DOHH2 (cell line): Measurements from ENCODE around the gene MIPOL1.

Source experiments
- H3F3A ChIP-seq: fragments of 200-600 bp; sonication (generic), shearing (Covaris generic); 2 replicates; pipeline ENCODE4 v1.6.0; 2016; ENCODE audit warnings: antibody characterized with exemption, mild to moderate bottlenecking; ENCODE audit not compliant: control insufficient read depth, insufficient read depth
- H3K27ac ChIP-seq: fragments of 200-600 bp; sonication (generic); 2 replicates; pipeline ENCODE4 v1.5.1; 2014; ENCODE audit warnings: low read depth, mild to moderate bottlenecking, low read length, moderate library complexity
- H3K27me3 ChIP-seq: fragments of 200-600 bp; sonication (generic); 2 replicates; pipeline ENCODE4 v1.6.1; 2014; ENCODE audit warnings: mild to moderate bottlenecking, low read length, mixed read lengths; ENCODE audit not compliant: control insufficient read depth
- H3K36me3 ChIP-seq: fragments of 200-600 bp; sonication (generic); 2 replicates; pipeline ENCODE4 v1.6.1; 2014; ENCODE audit warnings: mild to moderate bottlenecking, low read length, moderate library complexity, mixed read lengths; ENCODE audit not compliant: control insufficient read depth
- H3K4me1 ChIP-seq: fragments of 200-600 bp; sonication (generic); 2 replicates; pipeline ENCODE4 v1.6.1; 2014; ENCODE audit warnings: mild to moderate bottlenecking, low read length, mixed read lengths; ENCODE audit not compliant: control insufficient read depth
- H3K4me2 ChIP-seq: fragments of 200-600 bp; sonication (generic); 2 replicates; pipeline ENCODE4 v1.6.0; 2014; ENCODE audit warnings: mild to moderate bottlenecking, low read length, moderate library complexity
- H3K4me3 ChIP-seq: fragments of 200-600 bp; sonication (generic); 2 replicates; pipeline ENCODE4 v1.5.1; 2014; ENCODE audit warnings: mild to moderate bottlenecking, low read length, mixed read lengths
- H3K79me2 ChIP-seq: fragments of 200-600 bp; sonication (generic); 2 replicates; pipeline ENCODE4 v1.6.1; 2014; ENCODE audit warnings: mild to moderate bottlenecking, low read length, mixed read lengths; ENCODE audit not compliant: control insufficient read depth
- H3K9me2 ChIP-seq: fragments of 200-600 bp; sonication (generic); replicated peaks from 2 replicates; pipeline ENCODE4 v1.6.1; 2014; ENCODE audit warnings: mild to moderate bottlenecking, low read length, mixed read lengths; ENCODE audit not compliant: control insufficient read depth
- H3K9me3 ChIP-seq: fragments of 200-600 bp; sonication (generic); 2 replicates; pipeline ENCODE4 v1.6.1; 2014; ENCODE audit warnings: antibody characterized with exemption, low read length, mixed read lengths; ENCODE audit not compliant: control insufficient read depth, insufficient read depth
- H4K20me1 ChIP-seq: fragments of 200-600 bp; sonication (generic); 2 replicates; pipeline ENCODE4 v1.6.0; 2014; ENCODE audit warnings: low read depth, mild to moderate bottlenecking, antibody characterized with exemption, low read length, moderate library complexity; ENCODE audit not compliant: control insufficient read depth, insufficient read depth
- CTCF ChIP-seq: fragments of 200-600 bp; sonication (generic); IDR thresholded peaks from one replicate; pipeline ENCODE4 v1.5.1; 2014; ENCODE audit warnings: antibody characterized with exemption, mild to moderate bottlenecking, low read depth, low read length; ENCODE audit not compliant: poor library complexity, severe bottlenecking
- EZH2phosphoT487 ChIP-seq: fragments of 200-600 bp; sonication (generic); IDR thresholded peaks from 2 replicates; pipeline ENCODE4 v1.6.1; 2017; ENCODE audit warnings: borderline replicate concordance, mild to moderate bottlenecking, antibody characterized with exemption, low read length, moderate library complexity, mixed read lengths

The MIPOL1 gene

DNA sequence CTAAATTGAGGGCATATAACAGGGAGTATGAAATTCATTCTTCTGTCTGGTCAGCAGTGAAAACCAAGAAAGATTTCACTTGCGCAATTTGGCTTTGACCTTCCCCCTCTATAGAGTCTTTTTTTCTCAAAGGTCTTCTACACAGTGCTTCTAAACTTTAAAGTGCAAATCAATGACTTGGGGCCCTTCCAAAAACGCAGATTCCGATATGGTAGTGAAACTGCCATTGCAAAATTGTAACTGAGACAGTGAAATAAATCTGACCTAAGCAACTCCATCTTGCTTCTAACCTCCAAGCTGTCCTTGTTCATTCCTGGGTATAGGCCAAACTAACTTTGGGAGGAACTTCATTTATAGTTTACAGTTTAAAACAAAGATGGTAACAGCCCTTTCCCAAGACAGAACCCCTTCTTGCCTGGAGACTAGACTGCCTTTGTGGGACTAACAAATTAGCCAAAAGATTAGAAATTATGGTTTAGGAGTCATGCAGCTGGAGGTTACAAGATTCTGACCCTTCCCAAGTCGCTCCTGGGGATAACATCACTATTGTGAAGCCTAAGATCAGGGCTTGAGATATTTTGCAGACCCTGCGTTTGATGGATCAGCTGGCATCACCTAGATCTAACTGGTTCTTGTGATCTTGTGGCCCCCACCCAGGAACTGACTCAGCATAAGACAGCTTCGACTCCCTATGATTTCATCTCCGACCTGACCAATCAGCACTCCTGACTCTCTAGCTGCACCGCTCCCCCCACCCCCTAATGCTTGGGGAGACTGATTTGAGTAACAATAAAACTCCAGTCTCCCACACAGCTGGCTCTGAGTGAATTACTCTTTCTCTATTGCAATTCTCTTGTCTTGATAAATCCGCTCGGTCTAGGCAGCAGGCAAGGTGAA is 30.3 kb upstream of the MIPOL1 start:
- TF ChIP-seq EZH2phosphoT487, result no peak
- TF ChIP-seq CTCF, result no peak
- Histone ChIP-seq H3K9me3 (peaks cover 4% of the 10 kb centered on the region; the same call in 1 of the 2 replicates), H3K27ac (no peak overlapping the region), H3F3A (no peaks in the 10 kb centered on the region), H3K79me2 (no peaks in the 10 kb centered on the region), H3K4me2 (no peak overlapping the region), H3K4me3 (no peak overlapping the region), H3K4me1 (no peaks in the 10 kb centered on the region), H4K20me1 (no peaks in the 10 kb centered on the region), H3K9me2 (no peaks in the 10 kb centered on the region), H3K36me3 (no peaks in the 10 kb centered on the region), H3K27me3 (no peaks in the 10 kb centered on the region)

DNA sequence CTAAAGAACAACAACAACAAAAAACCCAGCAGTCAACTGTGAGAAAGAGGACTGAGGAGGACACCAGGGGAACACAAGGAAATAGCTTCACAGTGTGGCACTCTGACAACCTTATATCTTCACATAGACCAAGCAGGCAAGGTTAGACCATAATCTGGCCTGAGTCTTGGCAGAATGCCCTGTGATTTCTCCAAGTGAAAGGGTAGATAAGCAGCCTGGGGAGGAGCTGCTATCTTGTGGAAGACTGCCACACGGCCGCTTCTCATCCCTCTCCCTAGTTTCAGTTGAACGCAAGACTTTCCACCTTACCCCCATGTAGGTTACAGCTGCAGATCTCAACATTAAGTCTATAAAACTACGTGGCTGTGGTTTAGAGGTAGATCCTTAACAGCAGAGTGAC is 29.0 kb upstream of the MIPOL1 start:
- no peaks in the 10 kb centered on the region for H3K4me1 ChIP-seq
- H3K4me3 ChIP-seq, result no peak overlapping the region
- H3K27me3 ChIP-seq, result no peaks in the 10 kb centered on the region
- H3K27ac ChIP-seq, result no peak overlapping the region
- H3K36me3 ChIP-seq, result no peaks in the 10 kb centered on the region
- TF ChIP-seq CTCF (no peak), EZH2phosphoT487 (no peak)
- peaks cover 4% of the 10 kb centered on the region; the same call in 1 of the 2 replicates for H3K9me3 ChIP-seq
- no peak overlapping the region for H3K4me2 ChIP-seq
- no peaks in the 10 kb centered on the region for H3K79me2 ChIP-seq
- no peaks in the 10 kb centered on the region for H3K9me2 ChIP-seq
- H4K20me1 ChIP-seq, result no peaks in the 10 kb centered on the region
- no peaks in the 10 kb centered on the region for H3F3A ChIP-seq

- Histone ChIP-seq H3F3A (no peaks in the 10 kb centered on the region), H3K27me3 (no peaks in the 10 kb centered on the region), H3K9me3 (peaks cover 4% of the 10 kb centered on the region; the same call in 1 of the 2 replicates), H3K36me3 (no peaks in the 10 kb centered on the region), H3K27ac (no peak overlapping the region), H3K79me2 (no peaks in the 10 kb centered on the region), H3K4me3 (no peak overlapping the region), H3K9me2 (no peaks in the 10 kb centered on the region), H3K4me2 (no peak overlapping the region), H4K20me1 (no peaks in the 10 kb centered on the region), H3K4me1 (no peaks in the 10 kb centered on the region)
- TF ChIP-seq EZH2phosphoT487 (no peak), CTCF (no peak)
These were observed 27.5 kb upstream of the MIPOL1 start for GRCh38 chr14:37170237-37170636.
